GM12878 (cell line): ENCODE results near the gene DIAPH1. TPM values are rescaled to one million over a fixed set of nuclear protein-coding genes. Genes with fewer than 3 reads are reported as not detected.

Source experiments
- ATAC-seq: fragments of 200-7000 bp; cut with Tn5 transposase; 3 replicates; pipeline ENCODE4 v1.9.1; 2020; ENCODE audit warnings: mild to moderate bottlenecking, moderate library complexity
- BruUV-seq: library from RNA; stranded (reverse); fragments of 400-500 nt; replicated peaks from 2 replicates; lab custom pipeline; 2021; lab: Mats Ljungman, UMichigan
- CTCF ChIA-PET: fragments of 300-600 bp; sonication (Branson Sonifier 250); formaldehyde crosslinking; extraction: SDS; loops from one replicate; lab custom pipeline; 2021; ENCODE audit warnings: inconsistent platforms; lab: Yijun Ruan, JAX
- POLR2A ChIA-PET: fragments of 350-600 bp; formaldehyde crosslinking; extraction: SDS; loops from one replicate; lab custom pipeline; 2021; ENCODE audit warnings: inconsistent platforms; lab: Charles Lee
- RAD21 ChIA-PET: fragments of 300-600 bp; sonication (Branson Sonifier 250); formaldehyde crosslinking; loops from one replicate; lab custom pipeline; 2023; ENCODE audit warnings: antibody characterized with exemption; ENCODE audit not compliant: unreplicated experiment; lab: Charles Lee
- SMC1A ChIA-PET: fragments of 300-600 bp; sonication (Branson Sonifier 250); formaldehyde crosslinking; loops from one replicate; lab custom pipeline; 2023; ENCODE audit not compliant: unreplicated experiment, uncharacterized antibody; lab: Charles Lee
- DNase-seq: peaks from one replicate; pipeline ENCODE4 v3.0.0-alpha.2; 2011; ENCODE audit warnings: low read depth, low spot score
- FAIRE-seq: peaks from 3 replicates; lab custom pipeline; 2011; peaks lifted over from hg19 to GRCh38; lab: Jason Lieb, UNC
- H2AFZ ChIP-seq: 2 replicates; pipeline ENCODE4 v1.6.0; 2011; ENCODE audit warnings: low read depth, low read length, control low read depth; ENCODE audit not compliant: control insufficient read depth
- H3K27ac ChIP-seq: 2 replicates; pipeline ENCODE4 v1.5.1; 2011; ENCODE audit warnings: control low read depth; ENCODE audit not compliant: control insufficient read depth, insufficient read depth
- H3K27me3 ChIP-seq, 2 experiments: replicated peaks in 1 of 2; 2 replicates each; pipeline versions ENCODE4 v1.6.0 to v1.6.1; 2011; ENCODE audit warnings: low read length in 1 of 2; ENCODE audit not compliant: control insufficient read depth in 2 of 2, insufficient read depth in 2 of 2
- H3K36me3 ChIP-seq, 2 experiments: 2 replicates each; pipeline ENCODE4 v1.5.1; 2011; ENCODE audit warnings: low read length in 1 of 2; ENCODE audit not compliant: control insufficient read depth in 2 of 2, insufficient read depth in 2 of 2
- H3K4me1 ChIP-seq: 2 replicates; pipeline ENCODE4 v1.6.1; 2011; ENCODE audit warnings: mild to moderate bottlenecking, low read length, moderate library complexity, mixed read lengths; ENCODE audit not compliant: control insufficient read depth, insufficient read depth
- H3K4me2 ChIP-seq: 2 replicates; pipeline ENCODE4 v1.6.0; 2011; ENCODE audit warnings: control low read depth; ENCODE audit not compliant: control insufficient read depth, insufficient read depth
- H3K4me3 ChIP-seq: fragments of 200-600 bp; sonication (generic); 2 replicates; pipeline ENCODE4 v1.5.1; 2016
- H3K79me2 ChIP-seq: 2 replicates; pipeline ENCODE4 v1.6.0; 2011; ENCODE audit warnings: low read length; ENCODE audit not compliant: control insufficient read depth, insufficient read depth
- H3K9ac ChIP-seq: 2 replicates; pipeline ENCODE4 v1.8.0; 2011; ENCODE audit warnings: low read length, control low read depth, mixed read lengths; ENCODE audit not compliant: control insufficient read depth, insufficient read depth
- H3K9me3 ChIP-seq: replicated peaks from 3 replicates; pipeline ENCODE4 v1.5.1; 2011; ENCODE audit warnings: mild to moderate bottlenecking, low read length; ENCODE audit not compliant: control insufficient read depth, insufficient read depth
- H4K20me1 ChIP-seq: 2 replicates; pipeline ENCODE4 v1.6.0; 2011; ENCODE audit not compliant: control insufficient read depth, insufficient read depth
- ATF7 ChIP-seq: fragments of 450-650 bp; IDR thresholded peaks from 2 replicates; pipeline ENCODE4 v1.6.1; 2016; ENCODE audit warnings: low read depth, mild to moderate bottlenecking
- BCLAF1 ChIP-seq: fragments of 450-650 bp; IDR thresholded peaks from 2 replicates; pipeline ENCODE4 v1.6.1; 2017; ENCODE audit warnings: antibody characterized with exemption, mild to moderate bottlenecking, moderate library complexity
- GABPA ChIP-seq: IDR thresholded peaks from 2 replicates; pipeline ENCODE4 v1.6.1; 2014; ENCODE audit warnings: antibody characterized with exemption, low read depth, mild to moderate bottlenecking, inconsistent platforms
- IKZF2 ChIP-seq, 2 experiments: fragments of 450-650 bp; IDR thresholded peaks; 2 replicates each; pipeline ENCODE4 v1.6.1; 2017; ENCODE audit warnings: mild to moderate bottlenecking in 2 of 2, moderate library complexity in 2 of 2
- SREBF2 ChIP-seq: IDR thresholded peaks from 2 replicates; pipeline ENCODE4 v1.6.1; 2012; ENCODE audit warnings: mild to moderate bottlenecking, low read length
- WGBS: methylation state at CpG from one replicate; pipeline ENCODE4 v1.1.6; 2016; ENCODE audit warnings: low lambda C conversion rate; ENCODE audit not compliant: insufficient replicate concordance, insufficient coverage; ENCODE audit errors: missing lambda C conversion rate; 5-methylcytosine and 5-hydroxymethylcytosine counted together
- in situ Hi-C: fragments of 300-500 bp; cut with MboI; formaldehyde crosslinking; loops from 9 replicates; pipeline ENCODE4 v1.14.3; 2018; ENCODE audit warnings: mixed read lengths
- intact Hi-C: fragments of 100-400 bp; cut with micrococcal nuclease; formaldehyde crosslinking; loops from one replicate; pipeline ENCODE4 v1.14.2; 2022; ENCODE audit not compliant: unreplicated experiment
- polyA plus RNA-seq, 11 experiments: library from polyadenylated mRNA; depleted of rRNA in 4 of 11; unstranded in 6 of 11; stranded (reverse) in 5 of 11; fragments of >200 nt; fragmentation: Nextera tagmentation in 4 of 11; fragmentation: Illumina TruSeq in 1 of 11; extraction: Ambion mirVana in 4 of 11; extraction: Trizol in 1 of 11; gene quantifications; 1 replicate in 1 of 11; 2 replicates in 10 of 11; pipeline versions ENCODE4 v1.2.1 to v1.2.3, GENCODE V29; 2011 to 2016; ENCODE audit warnings: inconsistent platforms in 2 of 11, missing spikeins in 2 of 11, low read depth in 1 of 11
- total RNA-seq, 4 experiments: library from RNA; depleted of rRNA in 3 of 4; stranded (reverse); fragments of >200 nt in 3 of 4; fragmentation: Illumina TruSeq in 1 of 4; extraction: Trizol in 1 of 4; gene quantifications; 2 replicates each; pipeline versions ENCODE4 v1.2.1 to v1.2.3, GENCODE V29; 2013 to 2021
- TF ChIP-seq, protein P1 (sequence below): fragments of 450-650 bp; IDR thresholded peaks from 2 replicates; pipeline ENCODE4 v1.6.1; 2016; ENCODE audit warnings: mild to moderate bottlenecking
- TF ChIP-seq, protein P2 (sequence below): IDR thresholded peaks from 2 replicates; pipeline ENCODE4 v1.6.1; 2012; ENCODE audit warnings: low read depth, low read length, improper control_type of control experiment

Gene DIAPH1
- total and polyA plus RNA-seq, 10 of the 15 experiments (the other 5 are each of a cell fraction or from before 2014, with no cell fraction given), result 37.8 to 168 (median 59.0) TPM

GRCh38 chr5:141490271-141490670, 128.5 kb downstream of the DIAPH1 start:
- intact Hi-C loops, result no loop called here

More at GRCh38 chr5:141490271-141490670, 128.5 kb downstream of the DIAPH1 start:
- peaks cover 0 to under 1% of the 10 kb centered on the region in 2 experiments; a peak in 1 of 4 replicates for H3K27me3 ChIP-seq
- H3K36me3 ChIP-seq, result no peaks in the 10 kb centered on the region; a peak in 1 of 4 replicates
- ChIA-PET CTCF (interaction anchor here (0.9 to 3.4 kb wide), 2 partner anchors 13 to 36 kb away, joined by 3 to 23 read pairs; partner anchors contain the start of gene PCDHGC3), SMC1A (interaction anchor here (2.3 kb wide), 1 partner anchor 14 kb away, joined by 8 read pairs; the partner anchor contains the start of gene PCDHGC3), RAD21 (no interaction called here), POLR2A (interaction anchor here (1.7 kb wide), 1 partner anchor 23 kb away, joined by 5 read pairs; no protein-coding TSS in a partner anchor)
- H4K20me1 ChIP-seq, result no peaks in the 10 kb centered on the region
- no peaks in the 10 kb centered on the region for H3K79me2 ChIP-seq
- no peak overlapping the region for H3K9ac ChIP-seq
- H3K27ac ChIP-seq, result no peak overlapping the region
- no peak for ATAC-seq
- no peak overlapping the region for H3K4me2 ChIP-seq
- H2AFZ ChIP-seq, result no peak overlapping the region
- TF ChIP-seq ATF7 (no peak), IKZF2 (IDR thresholded peaks at IDR 0.05) (no peak), SREBF2 (no peak), BCLAF1 (no peak), GABPA (no peak)
- TF ChIP-seq, protein P1, sequence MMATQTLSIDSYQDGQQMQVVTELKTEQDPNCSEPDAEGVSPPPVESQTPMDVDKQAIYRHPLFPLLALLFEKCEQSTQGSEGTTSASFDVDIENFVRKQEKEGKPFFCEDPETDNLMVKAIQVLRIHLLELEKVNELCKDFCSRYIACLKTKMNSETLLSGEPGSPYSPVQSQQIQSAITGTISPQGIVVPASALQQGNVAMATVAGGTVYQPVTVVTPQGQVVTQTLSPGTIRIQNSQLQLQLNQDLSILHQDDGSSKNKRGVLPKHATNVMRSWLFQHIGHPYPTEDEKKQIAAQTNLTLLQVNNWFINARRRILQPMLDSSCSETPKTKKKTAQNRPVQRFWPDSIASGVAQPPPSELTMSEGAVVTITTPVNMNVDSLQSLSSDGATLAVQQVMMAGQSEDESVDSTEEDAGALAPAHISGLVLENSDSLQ, result no peak
- TF ChIP-seq, protein P2, sequence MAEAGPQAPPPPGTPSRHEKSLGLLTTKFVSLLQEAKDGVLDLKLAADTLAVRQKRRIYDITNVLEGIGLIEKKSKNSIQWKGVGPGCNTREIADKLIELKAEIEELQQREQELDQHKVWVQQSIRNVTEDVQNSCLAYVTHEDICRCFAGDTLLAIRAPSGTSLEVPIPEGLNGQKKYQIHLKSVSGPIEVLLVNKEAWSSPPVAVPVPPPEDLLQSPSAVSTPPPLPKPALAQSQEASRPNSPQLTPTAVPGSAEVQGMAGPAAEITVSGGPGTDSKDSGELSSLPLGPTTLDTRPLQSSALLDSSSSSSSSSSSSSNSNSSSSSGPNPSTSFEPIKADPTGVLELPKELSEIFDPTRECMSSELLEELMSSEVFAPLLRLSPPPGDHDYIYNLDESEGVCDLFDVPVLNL, result no peak
- H3K9me3 ChIP-seq, result no peaks in the 10 kb centered on the region; the same call in 2 of the 3 replicates
- no peak for FAIRE-seq
- DNase-seq, result no peak
- no peak overlapping the region for H3K4me3 ChIP-seq
- in situ Hi-C loops, result no loop called here
- 99% methylated on average over 10 of the region's 10 CpGs for WGBS
- H3K4me1 ChIP-seq, result peaks cover 24% of the 10 kb centered on the region
- BruUV-seq, result no TSS peak
